KG1 (cell line): Measurements from ENCODE around the gene TIMM44.
"Not testable (repeated sequence)": the region's sequence is repeated elsewhere in the genome, so short reads cannot be mapped to it uniquely, and the experiment has no call there.

Experiments
- DNase-seq: peaks from one replicate; lab custom pipeline; 2025; lab: John Stamatoyannopoulos, UW

Gene TIMM44

GRCh38 chr19:7947939-7948338 is 4.5 kb upstream of the TIMM44 start:
- no peak for DNase-seq

DNA sequence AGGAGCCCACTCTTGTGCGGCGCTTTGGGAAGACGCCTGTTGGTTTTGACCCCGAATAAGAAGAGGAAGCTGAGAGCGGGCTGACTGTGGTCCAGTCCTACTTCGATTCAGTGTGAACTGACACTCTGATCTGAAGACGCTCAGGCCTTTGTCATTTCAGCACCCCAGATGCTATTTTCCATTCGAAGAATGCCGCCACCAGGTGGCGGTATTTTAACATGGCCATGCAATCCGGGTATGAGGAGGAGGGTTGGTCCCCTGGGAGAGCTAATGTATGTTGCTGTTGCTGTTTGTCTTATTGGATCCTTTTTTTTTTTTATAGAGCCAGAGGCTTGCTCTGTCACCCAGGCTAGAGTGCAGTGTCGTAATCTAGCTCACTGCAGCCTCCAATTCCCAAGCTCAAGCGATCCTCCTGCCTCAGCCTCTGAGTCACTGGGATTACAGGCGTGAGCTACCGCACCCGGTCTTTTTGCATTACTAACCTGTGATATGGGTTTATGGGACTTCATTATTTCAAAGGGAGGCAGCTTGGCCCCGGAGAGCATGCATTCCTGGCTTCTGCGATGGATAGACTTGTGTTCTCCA is 803 bp upstream of the TIMM44 start:
- DNase-seq: peak; percentile 78

GRCh38 chr19:7942981-7943443 is 454 bp downstream of the TIMM44 start:
- no peak for DNase-seq

GRCh38 chr19:7941895-7942596 is 1.4 kb downstream of the TIMM44 start:
- DNase-seq: no peak

- DNase-seq: no peak
These were observed 2.6 kb downstream of the TIMM44 start for GRCh38 chr19:7940841-7941240.

DNA sequence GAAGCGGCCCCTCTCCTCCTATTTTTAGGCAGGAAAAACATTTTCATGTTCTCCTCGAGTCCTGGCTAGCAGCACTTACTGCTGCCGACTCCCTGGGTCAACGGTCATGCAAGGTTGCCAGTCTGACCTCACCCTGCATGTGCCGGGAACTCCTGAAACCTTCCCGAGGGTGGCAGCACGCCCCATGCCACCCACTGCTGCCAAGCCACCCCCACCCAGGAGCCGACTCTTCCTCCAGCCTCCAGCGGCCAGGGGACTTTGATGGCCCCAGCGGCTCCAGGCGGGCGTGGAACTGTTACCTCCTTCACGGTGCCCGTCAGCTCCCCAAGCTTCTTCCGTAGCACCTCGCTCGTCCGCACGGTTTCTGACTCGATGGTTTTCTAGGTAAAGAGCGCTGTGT is 8.7 kb downstream of the TIMM44 start:
- no peak for DNase-seq

DNA sequence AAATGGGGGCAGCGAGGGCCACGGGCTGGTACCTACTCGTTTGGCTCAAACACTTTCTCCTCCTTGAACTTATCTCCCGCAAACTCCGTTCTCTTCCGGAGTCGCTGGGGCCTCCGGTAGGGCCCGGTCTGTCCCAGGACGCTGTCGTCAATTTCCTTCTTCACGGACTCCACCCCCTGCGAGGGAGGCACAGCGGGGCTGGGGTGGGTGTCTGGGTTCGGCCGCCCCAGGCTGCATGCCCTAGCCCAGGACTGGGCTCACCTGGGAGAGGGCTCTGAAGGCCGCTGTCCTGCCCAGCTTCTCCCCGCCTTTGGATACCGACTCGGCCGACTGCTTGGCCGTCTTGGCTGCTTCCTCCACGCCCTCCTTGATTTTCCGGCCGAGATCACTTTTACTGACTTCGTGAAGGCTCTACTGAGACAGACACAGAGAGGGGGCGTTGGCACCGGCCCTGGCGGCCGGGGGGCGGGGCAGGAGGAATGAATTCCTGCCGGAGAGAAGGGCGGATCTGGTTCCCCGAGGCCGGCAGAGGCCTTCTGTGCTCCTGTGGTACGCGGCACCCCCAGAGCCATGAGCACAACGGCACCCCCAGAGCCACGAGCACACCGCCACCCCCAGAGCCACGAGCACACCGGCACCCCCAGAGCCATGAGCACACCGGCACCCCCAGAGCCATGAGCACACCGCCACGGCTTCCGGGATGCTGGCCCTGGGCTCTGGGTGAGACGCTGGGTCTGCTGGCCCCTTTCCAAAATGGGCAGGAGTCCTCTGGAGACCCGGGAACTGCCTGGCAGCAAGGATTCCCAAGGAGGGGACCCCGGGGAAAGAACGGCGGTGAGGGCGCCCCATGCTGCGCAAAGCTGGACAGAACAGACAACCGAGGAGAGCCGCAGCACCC is 9.4 kb downstream of the TIMM44 start:
- no peak for DNase-seq

DNA sequence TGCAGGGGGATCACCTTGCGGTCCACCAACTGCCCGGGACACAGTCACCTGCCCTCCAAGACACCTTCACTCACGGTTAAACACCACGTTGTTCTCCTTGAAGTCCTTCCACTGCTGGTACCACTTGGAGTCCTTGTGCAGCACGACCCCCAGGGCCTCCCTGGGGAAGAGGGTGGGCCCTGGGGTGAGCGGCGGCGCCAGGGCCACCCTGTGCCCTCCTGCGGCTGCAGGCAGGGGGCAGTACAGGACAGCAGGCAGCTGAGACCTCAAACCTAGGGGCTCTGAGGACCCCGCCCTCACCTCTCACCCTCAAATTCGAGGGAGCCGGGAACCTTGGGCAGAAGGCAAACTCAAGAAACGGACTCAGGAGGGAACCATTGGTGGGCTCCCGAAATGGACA is 10.1 kb downstream of the TIMM44 start:
- no peak for DNase-seq

DNA sequence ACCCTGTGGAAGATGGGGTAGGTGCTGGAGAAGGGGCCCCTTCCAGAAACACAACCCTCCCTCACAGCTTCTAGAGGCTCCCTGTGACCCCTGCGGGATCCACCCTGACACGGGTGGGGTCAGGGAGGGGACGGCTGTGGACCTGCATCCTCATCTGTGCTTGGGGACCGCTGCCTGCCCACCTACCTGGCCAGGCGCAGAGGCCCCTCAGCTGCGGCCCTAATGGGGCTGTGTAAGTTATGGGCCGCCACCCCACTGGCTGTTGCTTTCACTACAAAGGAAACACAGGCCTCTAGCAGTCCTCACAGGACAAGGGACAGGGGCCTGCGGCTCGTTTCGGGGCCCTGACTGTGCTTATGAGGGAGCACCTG is 10.6 kb downstream of the TIMM44 start:
- DNase-seq: no peak

GRCh38 chr19:7932276-7932929 is 11.1 kb downstream of the TIMM44 start:
- DNase-seq: no peak

DNA sequence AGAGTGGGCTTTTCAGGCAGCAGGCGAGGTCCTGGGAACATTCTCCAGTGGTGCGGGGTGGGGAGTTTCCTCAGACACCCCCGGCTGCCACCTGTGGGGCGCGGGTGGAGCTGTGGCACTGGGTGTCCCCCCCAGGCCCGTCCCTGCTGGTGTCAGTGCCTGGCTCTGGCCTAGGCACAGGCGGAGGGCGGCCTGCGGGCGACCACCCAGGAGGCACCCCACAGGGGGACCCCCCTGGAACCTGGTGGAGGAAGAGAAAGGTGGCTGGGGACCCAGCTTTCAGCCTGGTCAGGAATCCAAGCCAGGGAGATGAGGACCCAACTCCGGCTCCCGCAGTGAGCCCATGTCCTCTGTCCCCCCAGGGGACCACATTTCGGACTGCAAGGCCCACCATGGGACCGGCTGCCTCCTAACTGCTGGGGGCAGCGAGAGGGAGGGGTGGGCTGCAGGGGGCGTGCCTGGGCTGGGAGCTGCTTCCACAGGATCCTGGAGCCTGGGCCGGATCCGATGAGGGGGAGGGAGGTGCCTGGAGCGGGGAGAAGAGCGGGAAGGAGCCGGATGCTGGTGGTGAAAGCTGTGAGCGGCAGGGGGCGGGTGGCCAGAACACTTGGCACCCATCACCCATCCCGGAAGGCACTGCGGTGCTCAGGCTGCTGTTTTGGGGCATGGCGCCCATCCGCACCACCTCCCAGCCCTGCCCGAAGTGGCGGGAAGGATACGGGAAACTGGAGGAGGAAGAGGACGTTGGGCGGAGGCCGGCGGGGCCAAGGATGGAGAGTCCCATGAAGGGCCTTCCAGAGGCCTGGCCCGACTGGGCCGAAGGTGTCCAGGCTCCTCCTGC is 12.0 kb downstream of the TIMM44 start:
- DNase-seq: no peak

GRCh38 chr19:7930765-7931164 is 12.7 kb downstream of the TIMM44 start:
- no peak for DNase-seq

DNA sequence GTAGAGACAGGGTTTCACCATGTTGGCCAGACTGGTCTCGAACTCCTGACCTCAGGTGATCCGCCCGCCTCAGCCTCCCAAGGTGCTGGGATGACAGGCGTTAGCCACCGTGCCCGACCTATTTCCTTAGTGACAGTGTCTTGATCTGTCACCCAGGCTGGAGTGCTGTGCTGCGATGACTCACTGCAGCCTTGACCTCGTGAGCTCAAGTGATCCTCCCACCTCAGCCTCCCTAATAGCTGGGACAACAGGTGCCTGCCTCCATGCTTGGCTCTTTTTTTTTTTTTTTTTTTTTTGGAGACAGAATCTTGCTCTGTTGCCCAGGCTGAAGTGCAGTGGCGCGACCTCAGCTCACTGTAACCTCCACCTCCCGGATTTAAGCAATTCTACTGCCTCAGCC is 13.4 kb downstream of the TIMM44 start:
- DNase-seq: not testable (repeated sequence)

GRCh38 chr19:7928741-7929701 is 14.4 kb downstream of the TIMM44 start:
- DNase-seq: peak; percentile 58

DNA sequence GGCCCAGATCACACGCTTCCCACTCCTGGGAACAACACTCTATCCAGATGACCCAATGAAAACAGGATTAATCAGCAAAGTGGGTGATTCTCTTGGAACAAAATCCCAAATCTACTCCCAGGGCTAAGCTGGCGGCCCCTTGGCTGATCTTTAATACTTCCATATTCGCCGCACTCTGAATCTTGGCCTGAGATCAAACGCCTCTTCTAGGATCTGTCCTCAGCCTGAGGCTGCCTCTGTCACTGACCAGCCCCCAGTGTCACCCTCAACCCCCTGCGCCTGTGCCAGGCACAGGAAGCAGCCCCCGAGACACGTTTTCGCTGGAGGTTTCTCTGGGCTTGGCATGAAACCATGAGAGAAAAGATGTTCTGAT is 15.1 kb downstream of the TIMM44 start:
- DNase-seq: no peak

- no peak for DNase-seq
These were observed 15.7 kb downstream of the TIMM44 start for GRCh38 chr19:7927605-7928333.

GRCh38 chr19:7926727-7927604 is 16.5 kb downstream of the TIMM44 start:
- no peak for DNase-seq

DNA sequence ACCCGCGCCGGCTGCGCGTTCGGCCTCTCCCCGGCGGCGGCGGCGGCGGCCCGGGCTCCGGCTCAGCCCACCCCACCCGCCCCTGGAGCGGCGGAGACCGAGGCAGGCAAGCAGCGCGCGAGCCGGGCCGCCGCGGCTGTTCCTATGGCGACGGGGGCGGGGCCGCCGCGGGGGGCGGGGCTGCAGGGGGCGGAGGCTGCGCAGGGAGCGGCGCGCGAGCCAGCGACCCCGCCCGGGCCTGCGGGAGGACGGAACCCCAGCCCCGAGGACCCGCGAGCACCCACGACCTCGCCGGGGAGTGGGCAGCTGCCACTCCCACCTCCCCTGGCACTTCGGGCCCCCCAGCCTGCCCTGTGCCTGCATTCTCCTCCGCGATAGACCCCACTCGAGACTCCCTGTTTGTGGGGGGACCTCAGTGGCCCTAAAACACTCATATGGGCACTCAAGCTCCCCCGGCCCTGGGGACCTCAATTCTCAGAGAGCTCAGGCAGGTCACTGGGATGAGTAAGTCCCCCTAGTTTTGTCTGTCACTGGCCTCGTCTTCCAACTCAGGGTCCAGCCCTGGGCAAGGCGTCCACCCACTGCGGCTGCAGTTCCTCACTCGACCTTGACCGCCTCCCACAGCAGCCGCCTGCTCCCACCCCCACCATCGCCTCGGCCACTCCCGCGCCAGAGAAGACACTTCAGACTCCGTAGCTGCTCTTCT is 17.3 kb downstream of the TIMM44 start, which contains the start of gene CTXN1:
CTXN1 (minus strand) TSS at position 115 of the 706 bp plus-strand sequence. CDS start 597 bp downstream, outside the sequence.
- DNase-seq: no peak
